ENCODE measurements around the gene TRPV4.
"Not testable (repeated sequence)": the region's sequence is repeated elsewhere in the genome, so short reads cannot be mapped to it uniquely, and the experiment has no call there.

The TRPV4 gene

GRCh38 chr12:109833307-109834189 is at the start of gene TRPV4:
TRPV4 (minus strand) TSS chr12:109833398; CDS start chr12:109814796, 18,602 bp downstream.
- DNase-seq, result no peak

- DNase-seq, result no peak
Observed at GRCh38 chr12:109881752-109882151, 48.6 kb upstream of the TRPV4 start.

DNA sequence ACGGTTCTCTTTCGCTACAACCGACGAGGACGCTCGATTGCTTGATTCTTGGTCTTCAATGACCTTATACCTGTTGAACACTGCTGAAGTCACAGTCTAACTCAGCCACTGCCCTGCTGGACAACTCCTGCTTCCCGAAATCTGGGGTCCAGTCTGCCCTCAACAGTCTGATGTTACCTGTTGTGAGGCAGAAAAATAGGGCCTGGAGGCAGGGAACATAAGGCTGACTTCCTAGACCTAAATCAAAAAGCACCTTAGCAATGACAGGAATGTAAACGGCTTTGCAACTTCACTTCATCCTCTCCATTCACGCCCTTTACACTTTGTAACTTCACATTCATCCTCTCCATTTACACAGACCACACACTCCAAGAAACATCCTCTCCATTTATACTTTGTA is 47.7 kb upstream of the TRPV4 start:
- no peak for DNase-seq

DNA sequence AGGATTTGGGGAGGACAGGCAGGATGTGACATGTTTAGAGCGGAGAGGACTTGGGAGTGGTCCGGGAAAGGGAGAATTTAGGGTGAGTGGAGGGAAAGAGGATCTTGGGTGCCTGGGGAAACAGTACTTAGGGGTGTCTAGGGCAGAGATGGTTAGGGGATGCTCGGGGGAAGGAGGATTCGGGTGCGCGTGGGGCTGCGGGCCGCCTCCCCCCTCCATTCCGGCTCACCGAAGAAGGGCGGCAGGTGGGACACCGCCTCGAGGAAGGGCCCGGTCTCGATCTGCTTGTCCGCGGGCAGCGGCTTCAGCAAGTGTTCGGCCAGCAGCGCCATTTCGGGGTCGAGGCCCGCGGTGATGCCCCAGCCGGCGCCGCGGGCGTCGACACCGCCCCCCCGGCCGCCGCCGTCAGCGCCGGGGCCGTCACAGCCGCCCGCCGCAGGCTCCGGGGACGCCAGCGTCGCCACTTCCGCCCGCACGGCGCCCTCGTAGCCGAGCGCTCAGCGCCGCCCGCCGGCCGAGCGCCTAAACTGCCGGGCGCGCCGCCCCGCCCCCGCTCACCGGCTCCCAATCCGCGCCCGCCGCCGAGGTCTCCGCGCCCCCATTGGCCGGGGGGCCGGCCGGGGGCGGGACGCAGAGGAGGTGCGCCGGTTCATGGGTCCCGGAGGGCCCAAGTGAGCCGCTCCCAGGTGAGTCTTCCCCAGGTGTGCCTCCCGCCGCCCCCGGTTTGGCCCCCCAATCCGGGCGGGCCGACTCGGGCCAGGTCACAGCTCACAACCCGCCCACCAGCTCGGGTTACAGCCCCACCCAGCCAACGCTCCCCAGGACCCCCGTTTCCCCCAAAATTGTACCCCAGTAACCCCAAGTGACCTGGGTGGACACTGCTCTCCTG is 47.1 kb upstream of the TRPV4 start, which contains the start of gene GLTP:
TSS of gene GLTP (minus strand) at position 499 of the 889 bp plus-strand sequence. CDS start at position 332, 167 bp downstream.
- peak; percentile 78 for DNase-seq

- no peak for DNase-seq
Observed at GRCh38 chr12:109879351-109880042, 46.3 kb upstream of the TRPV4 start.

DNA sequence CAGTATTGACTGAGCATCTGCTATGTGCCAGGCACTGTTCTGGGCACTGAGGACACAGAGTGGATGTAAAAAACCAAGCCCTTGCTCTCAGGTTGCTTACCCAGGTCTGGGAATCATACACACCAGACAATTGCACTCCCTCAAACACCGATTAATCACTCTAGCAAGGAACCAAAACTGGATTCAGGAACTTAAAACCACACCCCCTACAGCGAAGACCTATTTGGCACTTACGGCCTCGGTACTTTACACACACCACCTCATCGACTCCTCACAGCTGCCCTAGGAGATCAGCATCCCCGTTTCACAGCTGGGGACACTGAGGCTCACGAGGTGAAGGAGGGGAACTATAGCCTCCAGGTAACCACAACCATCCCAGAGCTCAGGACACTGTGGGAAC is 45.6 kb upstream of the TRPV4 start:
- DNase-seq, result no peak

DNA sequence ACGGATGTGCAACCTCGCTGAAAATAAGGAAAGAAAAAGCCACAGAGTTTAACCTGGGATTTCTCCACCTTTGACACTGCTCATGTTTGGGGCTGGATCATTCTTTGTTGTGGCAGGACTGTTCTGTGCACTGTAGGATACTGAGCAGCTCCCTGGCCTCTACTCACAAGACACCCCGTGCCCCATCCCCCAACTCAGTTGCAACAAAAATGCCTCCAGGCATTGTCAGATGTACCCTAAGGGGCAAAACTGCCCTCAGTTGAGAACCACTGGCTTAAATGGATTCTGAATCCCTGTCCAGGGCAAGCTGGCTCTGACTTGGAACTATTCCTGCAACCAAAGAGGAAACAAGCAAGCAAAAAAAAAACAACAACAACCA is 45.0 kb upstream of the TRPV4 start:
- no peak for DNase-seq

- DNase-seq, result no peak
Observed at GRCh38 chr12:109877504-109878246, 44.5 kb upstream of the TRPV4 start.

GRCh38 chr12:109876406-109876805 is 43.2 kb upstream of the TRPV4 start:
- no peak for DNase-seq

DNA sequence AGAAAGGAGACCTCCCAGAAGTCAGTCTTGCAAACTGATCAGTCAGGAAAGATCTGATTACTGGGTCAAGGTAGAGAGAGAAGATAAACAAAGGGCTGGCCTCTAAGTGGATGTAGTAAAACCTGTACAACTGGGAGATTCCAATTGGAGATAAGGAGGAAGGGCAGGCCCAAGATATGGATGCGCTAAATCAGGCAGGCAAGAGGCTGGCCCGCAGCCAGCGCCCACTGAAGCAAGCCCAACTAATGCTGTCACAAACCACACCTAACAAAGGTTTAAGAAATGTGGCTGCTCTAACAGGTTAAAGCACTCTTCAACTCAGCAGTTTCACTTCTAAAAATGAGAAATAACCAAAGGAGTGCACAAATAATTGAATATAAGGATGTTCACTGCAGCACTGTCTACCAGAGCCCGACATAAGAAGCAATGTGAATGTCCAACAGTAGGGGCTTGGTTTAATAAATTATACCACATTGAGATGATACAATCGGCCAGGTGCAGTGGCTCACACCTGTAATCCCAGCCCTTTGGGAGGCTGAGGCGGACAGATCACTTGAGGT is 42.5 kb upstream of the TRPV4 start:
- no peak for DNase-seq

- no peak for DNase-seq
Observed at GRCh38 chr12:109873653-109874052, 40.5 kb upstream of the TRPV4 start.

DNA sequence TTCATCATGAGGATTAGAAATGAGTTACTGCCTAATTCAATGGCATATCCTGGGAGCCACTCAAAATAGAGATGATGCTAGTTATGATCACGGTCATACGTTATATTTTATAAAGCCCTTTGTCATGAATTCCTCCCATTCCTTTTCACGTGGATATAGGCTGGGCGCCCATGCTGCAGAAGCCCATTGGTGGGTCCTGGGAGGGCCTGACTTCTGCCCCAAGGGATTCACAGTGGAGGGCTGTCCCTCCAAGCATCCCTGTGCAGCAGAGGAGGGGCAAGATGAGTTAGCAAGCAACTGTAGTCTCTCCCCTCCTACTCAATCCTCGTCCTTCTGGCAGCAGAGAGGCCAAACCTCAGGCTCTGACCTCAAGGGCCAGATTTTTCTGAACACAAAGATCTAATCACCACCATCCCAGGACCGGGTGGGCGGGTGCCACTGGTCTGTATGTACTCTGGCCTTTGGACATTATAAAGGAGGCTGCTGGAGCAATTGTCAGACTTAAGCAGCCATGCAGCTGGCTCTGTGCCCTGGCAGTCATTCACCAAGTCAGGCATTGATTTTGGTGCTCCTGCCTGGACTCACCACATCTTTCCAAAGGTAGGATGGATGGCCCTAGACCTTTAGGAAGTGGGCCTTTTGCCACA is 38.6 kb upstream of the TRPV4 start:
- DNase-seq, result no peak

- no peak for DNase-seq
Observed at GRCh38 chr12:109870648-109871047, 37.5 kb upstream of the TRPV4 start.

- no peak for DNase-seq
Observed at GRCh38 chr12:109868182-109869051, 35.2 kb upstream of the TRPV4 start.

GRCh38 chr12:109864916-109865315 is 31.7 kb upstream of the TRPV4 start:
- no peak for DNase-seq

DNA sequence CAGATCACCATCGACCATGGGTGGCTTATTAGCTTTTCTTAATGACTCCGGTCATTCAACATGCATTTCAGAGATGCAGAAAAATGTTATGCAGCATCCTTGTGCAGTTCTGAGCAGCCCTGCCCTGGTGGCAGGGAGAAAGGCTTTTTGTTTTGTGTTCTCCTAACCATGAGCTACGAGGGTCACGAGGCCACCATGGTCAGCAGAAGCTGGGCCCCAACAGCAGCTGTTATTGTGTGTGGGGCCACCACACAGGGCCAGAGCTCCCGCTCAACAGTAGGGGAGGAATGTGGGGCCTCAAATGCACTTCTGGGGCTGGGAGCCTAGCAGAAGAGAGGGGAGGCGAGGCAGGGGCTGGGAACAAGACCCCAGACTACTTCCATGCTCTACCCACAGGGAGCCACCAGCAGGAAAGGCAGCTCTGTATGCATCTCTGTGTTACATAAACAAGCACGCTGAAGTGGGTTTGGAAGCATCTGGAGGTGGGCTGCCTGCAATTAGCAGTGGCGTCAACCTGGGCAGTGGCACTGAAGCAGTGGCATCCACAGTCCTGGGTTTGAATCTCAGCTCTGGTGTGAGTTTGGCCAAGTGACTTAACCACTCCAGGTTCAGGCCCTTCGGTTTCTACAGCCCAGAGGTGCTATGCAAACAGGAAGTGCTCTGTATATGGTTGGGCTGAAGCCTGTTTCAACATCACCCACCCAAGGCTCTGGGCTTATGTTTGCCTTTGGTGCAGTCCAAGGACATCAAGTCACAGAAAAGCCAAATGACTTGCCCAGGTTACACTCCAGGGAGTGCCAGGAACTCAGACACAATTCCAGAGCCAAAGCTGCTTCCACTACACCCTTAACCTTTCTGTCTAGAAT is 30.9 kb upstream of the TRPV4 start:
- no peak for DNase-seq

- DNase-seq, result not testable (repeated sequence)
Observed at GRCh38 chr12:109862491-109862890, 29.3 kb upstream of the TRPV4 start.

GRCh38 chr12:109861689-109862314 is 28.6 kb upstream of the TRPV4 start:
- DNase-seq, result no peak

- no peak for DNase-seq
Observed at GRCh38 chr12:109860977-109861376, 27.8 kb upstream of the TRPV4 start.

All from NCI-H1092 treated with DMSO at 0.1 percent for 48 hours (cell line).